ENCODE data around the gene TNFAIP2. TPM values are rescaled to one million over a fixed set of nuclear protein-coding genes. Genes with fewer than 3 reads are reported as not detected.

Gene TNFAIP2
- total RNA-seq, 1 donor from 2014 or later: 13.3 TPM

- TF ChIP-seq CTCF (IDR thresholded peaks at IDR 0.05): no peak
- Mint-ChIP-seq H3K27ac (ENCODE audit: unreplicated experiment) (no peak overlapping the region), H3K36me3 (ENCODE audit: low read depth) (no peaks in the 10 kb centered on the region), H3K27me3 (ENCODE audit: low read depth) (peaks cover 2% of the 10 kb centered on the region), H3K4me1 (ENCODE audit: low read depth) (peaks cover 41% of the 10 kb centered on the region), H3K4me3 (ENCODE audit: unreplicated experiment) (peak overlapping the region; percentile 20), H3K9me3 (ENCODE audit: low read depth) (no peaks in the 10 kb centered on the region)
- no peak for DNase-seq (ENCODE audit: low spot score)
These were observed 2.1 kb downstream of the TNFAIP2 start for GRCh38 chr14:103125098-103126070.

- peak; percentile 82 for DNase-seq (ENCODE audit: low spot score)
- TF ChIP-seq CTCF (IDR thresholded peaks at IDR 0.05): no peak
- peaks cover 45% of the 10 kb centered on the region for H3K4me1 Mint-ChIP-seq (ENCODE audit: low read depth)
- no peaks in the 10 kb centered on the region for H3K9me3 Mint-ChIP-seq (ENCODE audit: low read depth)
- peak overlapping the region; percentile 20 for H3K4me3 Mint-ChIP-seq (ENCODE audit: unreplicated experiment)
- no peak overlapping the region for H3K27ac Mint-ChIP-seq (ENCODE audit: unreplicated experiment)
- H3K36me3 Mint-ChIP-seq (ENCODE audit: low read depth): no peaks in the 10 kb centered on the region
- H3K27me3 Mint-ChIP-seq (ENCODE audit: low read depth): peaks cover 2% of the 10 kb centered on the region
These were observed 3.0 kb downstream of the TNFAIP2 start for GRCh38 chr14:103126088-103126872.

- Mint-ChIP-seq H3K27ac (ENCODE audit: unreplicated experiment) (no peak overlapping the region), H3K4me1 (ENCODE audit: low read depth) (peaks cover 45% of the 10 kb centered on the region), H3K27me3 (ENCODE audit: low read depth) (peaks cover 2% of the 10 kb centered on the region), H3K9me3 (ENCODE audit: low read depth) (no peaks in the 10 kb centered on the region), H3K4me3 (ENCODE audit: unreplicated experiment) (no peak overlapping the region), H3K36me3 (ENCODE audit: low read depth) (no peaks in the 10 kb centered on the region)
- TF ChIP-seq CTCF (IDR thresholded peaks at IDR 0.05): peak; percentile 57
- DNase-seq (ENCODE audit: low spot score): no peak
These were observed 3.6 kb downstream of the TNFAIP2 start for GRCh38 chr14:103126873-103127304.

GRCh38 chr14:103127356-103127755, 4.1 kb downstream of the TNFAIP2 start:
- H3K27me3 Mint-ChIP-seq (ENCODE audit: low read depth): peaks cover 2% of the 10 kb centered on the region
- no peak overlapping the region for H3K27ac Mint-ChIP-seq (ENCODE audit: unreplicated experiment)
- no peaks in the 10 kb centered on the region for H3K36me3 Mint-ChIP-seq (ENCODE audit: low read depth)
- peak; percentile 83 for DNase-seq (ENCODE audit: low spot score)
- H3K4me3 Mint-ChIP-seq (ENCODE audit: unreplicated experiment): no peak overlapping the region
- no peaks in the 10 kb centered on the region for H3K9me3 Mint-ChIP-seq (ENCODE audit: low read depth)
- peaks cover 44% of the 10 kb centered on the region for H3K4me1 Mint-ChIP-seq (ENCODE audit: low read depth)
- no peak for TF ChIP-seq CTCF (IDR thresholded peaks at IDR 0.05)

All from chondrocyte (in vitro differentiated cells).